A673 (cell line): Measurements from ENCODE around the gene ENOX1.

Source experiments
- EZH2 ChIP-seq: fragments of 200-600 bp; sonication (generic); IDR thresholded peaks from 2 replicates; pipeline ENCODE4 v1.6.1; 2017; ENCODE audit warnings: borderline replicate concordance, low read depth, mild to moderate bottlenecking, mixed read lengths, antibody characterized with exemption, low read length; ENCODE audit not compliant: poor library complexity, severe bottlenecking
- TF ChIP-seq, protein P1 (sequence below): fragments of 300-800, 200-600 bp; sonication (generic); conservative IDR thresholded peaks from 2 replicates; pipeline ENCODE4 v1.5.1; 2017; ENCODE audit warnings: low read depth, mild to moderate bottlenecking, antibody characterized with exemption, low read length, moderate library complexity, mixed read lengths

DNA sequence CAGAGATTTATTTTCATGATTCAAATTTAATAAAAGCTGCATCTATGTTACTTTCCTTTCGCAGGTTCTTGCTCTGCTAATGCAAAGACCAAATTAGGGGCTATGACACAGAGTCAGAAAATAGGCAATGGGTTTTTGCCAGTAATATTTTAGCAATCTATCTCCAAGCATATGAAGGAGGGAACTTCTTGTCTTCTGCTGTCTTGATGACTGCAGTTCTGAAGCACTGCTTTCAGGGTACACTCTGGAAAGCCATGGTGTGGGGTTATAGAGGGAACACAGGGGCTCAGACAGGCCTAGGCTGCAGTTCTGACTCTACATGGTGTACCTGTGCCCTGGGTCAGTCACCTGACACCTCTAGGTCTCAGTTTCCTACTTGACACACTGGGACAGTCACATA, 500.0 kb downstream of the ENOX1 start:
- TF ChIP-seq, protein P1, sequence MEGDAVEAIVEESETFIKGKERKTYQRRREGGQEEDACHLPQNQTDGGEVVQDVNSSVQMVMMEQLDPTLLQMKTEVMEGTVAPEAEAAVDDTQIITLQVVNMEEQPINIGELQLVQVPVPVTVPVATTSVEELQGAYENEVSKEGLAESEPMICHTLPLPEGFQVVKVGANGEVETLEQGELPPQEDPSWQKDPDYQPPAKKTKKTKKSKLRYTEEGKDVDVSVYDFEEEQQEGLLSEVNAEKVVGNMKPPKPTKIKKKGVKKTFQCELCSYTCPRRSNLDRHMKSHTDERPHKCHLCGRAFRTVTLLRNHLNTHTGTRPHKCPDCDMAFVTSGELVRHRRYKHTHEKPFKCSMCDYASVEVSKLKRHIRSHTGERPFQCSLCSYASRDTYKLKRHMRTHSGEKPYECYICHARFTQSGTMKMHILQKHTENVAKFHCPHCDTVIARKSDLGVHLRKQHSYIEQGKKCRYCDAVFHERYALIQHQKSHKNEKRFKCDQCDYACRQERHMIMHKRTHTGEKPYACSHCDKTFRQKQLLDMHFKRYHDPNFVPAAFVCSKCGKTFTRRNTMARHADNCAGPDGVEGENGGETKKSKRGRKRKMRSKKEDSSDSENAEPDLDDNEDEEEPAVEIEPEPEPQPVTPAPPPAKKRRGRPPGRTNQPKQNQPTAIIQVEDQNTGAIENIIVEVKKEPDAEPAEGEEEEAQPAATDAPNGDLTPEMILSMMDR: no peak
- TF ChIP-seq EZH2: no peak
